Mucosa of descending colon (tissue), 3 donors: ENCODE measurements around the gene KIAA0586. TPM values are rescaled to one million over a fixed set of nuclear protein-coding genes. Genes with fewer than 3 reads are reported as not detected.
"Not testable (repeated sequence)": the region's sequence is repeated elsewhere in the genome, so short reads cannot be mapped to it uniquely, and the experiment has no call there.

Source experiments
- ATAC-seq: fragments of 200-7000 bp; cut with Tn5 transposase; one replicate; pipeline ENCODE4 v1.9.1; 2020; ENCODE audit warnings: mild to moderate bottlenecking, moderate library complexity
- DNase-seq, 3 donors: peaks; one replicate each; pipeline ENCODE4 v3.0.0-alpha.2; 2020
- H3K36me3 ChIP-seq: fragments of 200-600 bp; one replicate; pipeline ENCODE4 v1.8.0; 2021; ENCODE audit warnings: low read depth, mild to moderate bottlenecking
- H3K4me1 ChIP-seq: fragments of 200-600 bp; one replicate; pipeline ENCODE4 v1.8.0; 2021; ENCODE audit warnings: low read depth, mild to moderate bottlenecking
- H3K4me3 ChIP-seq: fragments of 200-600 bp; one replicate; pipeline ENCODE4 v1.8.0; 2021; ENCODE audit warnings: mild to moderate bottlenecking
- H3K9me3 ChIP-seq: fragments of 200-600 bp; one replicate; pipeline ENCODE4 v1.8.0; 2021; ENCODE audit warnings: mild to moderate bottlenecking
- intact Hi-C, 2 donors: fragments of 100-400 bp; cut with DNase I in 1 of 2; cut with micrococcal nuclease in 1 of 2; formaldehyde crosslinking; loops; one replicate each; pipeline versions ENCODE4 v1.11.0 to v1.11.1; 2022; cut with DNase I, micrococcal nuclease
- total RNA-seq, 3 donors: library from RNA; stranded (reverse); fragmentation: NEBNext Ultra II Directional in 2 of 3; extraction: Animal tissue kit (Norgen Biotek cat#: 25700) in 2 of 3; gene quantifications; one replicate each; pipeline versions ENCODE4 v1.2.1 to v1.2.4, GENCODE V29; 2021 to 2023
- TF ChIP-seq, protein P1 (sequence below): fragments of 200-600 bp; IDR thresholded peaks from one replicate; pipeline ENCODE4 v1.8.0; 2022; ENCODE audit warnings: antibody characterized with exemption, mild to moderate bottlenecking
- donor health status: DM: no; HTN: no; CAD: no; lungs with moderate emphysema.
- donor health status: DM: no; HTN: no; CAD: no.
- donor health status: DM: no; HTN: yes; CAD: no.

The KIAA0586 gene
- total RNA-seq, 3 donors from 2014 or later = 15.1 to 17.4 (median 17.4) TPM

GRCh38 chr14:58572863-58573262 lies 145.3 kb downstream of the KIAA0586 start:
- ATAC-seq (no peak), DNase-seq (no peak)
- intact Hi-C loops = no loop called here
- Histone ChIP-seq H3K4me3 (no peak overlapping the region), H3K36me3 (no peaks in the 10 kb centered on the region), H3K9me3 (no peaks in the 10 kb centered on the region), H3K4me1 (no peaks in the 10 kb centered on the region)
- TF ChIP-seq, protein P1, sequence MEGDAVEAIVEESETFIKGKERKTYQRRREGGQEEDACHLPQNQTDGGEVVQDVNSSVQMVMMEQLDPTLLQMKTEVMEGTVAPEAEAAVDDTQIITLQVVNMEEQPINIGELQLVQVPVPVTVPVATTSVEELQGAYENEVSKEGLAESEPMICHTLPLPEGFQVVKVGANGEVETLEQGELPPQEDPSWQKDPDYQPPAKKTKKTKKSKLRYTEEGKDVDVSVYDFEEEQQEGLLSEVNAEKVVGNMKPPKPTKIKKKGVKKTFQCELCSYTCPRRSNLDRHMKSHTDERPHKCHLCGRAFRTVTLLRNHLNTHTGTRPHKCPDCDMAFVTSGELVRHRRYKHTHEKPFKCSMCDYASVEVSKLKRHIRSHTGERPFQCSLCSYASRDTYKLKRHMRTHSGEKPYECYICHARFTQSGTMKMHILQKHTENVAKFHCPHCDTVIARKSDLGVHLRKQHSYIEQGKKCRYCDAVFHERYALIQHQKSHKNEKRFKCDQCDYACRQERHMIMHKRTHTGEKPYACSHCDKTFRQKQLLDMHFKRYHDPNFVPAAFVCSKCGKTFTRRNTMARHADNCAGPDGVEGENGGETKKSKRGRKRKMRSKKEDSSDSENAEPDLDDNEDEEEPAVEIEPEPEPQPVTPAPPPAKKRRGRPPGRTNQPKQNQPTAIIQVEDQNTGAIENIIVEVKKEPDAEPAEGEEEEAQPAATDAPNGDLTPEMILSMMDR = no peak

GRCh38 chr14:58574623-58575022 lies 147.1 kb downstream of the KIAA0586 start:
- intact Hi-C loops = no loop called here
- no peak for DNase-seq

DNA sequence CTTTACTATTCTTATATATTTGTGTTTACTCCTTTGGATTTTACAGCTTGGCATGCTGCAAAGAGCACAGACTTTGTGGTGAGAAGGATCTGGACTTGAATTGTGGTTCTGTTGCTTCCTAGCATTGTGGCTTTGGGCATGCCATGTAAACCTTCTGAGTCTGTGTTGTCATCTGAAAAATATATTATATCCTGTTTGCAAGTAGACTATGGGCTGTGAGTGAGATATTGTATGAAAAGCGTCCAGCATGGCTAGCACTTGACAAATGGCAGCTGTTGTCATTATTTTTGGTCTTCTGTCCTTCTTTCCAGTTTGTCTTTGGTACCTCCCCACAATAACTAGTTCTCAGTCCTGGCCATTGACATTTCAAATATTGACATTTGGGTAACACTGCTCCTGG lies 148.4 kb downstream of the KIAA0586 start:
- intact Hi-C loops = no loop called here
- Histone ChIP-seq H3K4me3 (no peak overlapping the region), H3K36me3 (no peaks in the 10 kb centered on the region), H3K9me3 (no peaks in the 10 kb centered on the region), H3K4me1 (no peaks in the 10 kb centered on the region)
- DNase-seq = no peak
- no peak for ATAC-seq
- TF ChIP-seq, protein P1 = no peak

More at GRCh38 chr14:58574623-58575022, 147.1 kb downstream of the KIAA0586 start:
- TF ChIP-seq, protein P1 = no peak
- ATAC-seq = no peak
- H3K4me1 ChIP-seq = no peaks in the 10 kb centered on the region
- no peaks in the 10 kb centered on the region for H3K36me3 ChIP-seq
- H3K4me3 ChIP-seq = no peak overlapping the region
- no peaks in the 10 kb centered on the region for H3K9me3 ChIP-seq

DNA sequence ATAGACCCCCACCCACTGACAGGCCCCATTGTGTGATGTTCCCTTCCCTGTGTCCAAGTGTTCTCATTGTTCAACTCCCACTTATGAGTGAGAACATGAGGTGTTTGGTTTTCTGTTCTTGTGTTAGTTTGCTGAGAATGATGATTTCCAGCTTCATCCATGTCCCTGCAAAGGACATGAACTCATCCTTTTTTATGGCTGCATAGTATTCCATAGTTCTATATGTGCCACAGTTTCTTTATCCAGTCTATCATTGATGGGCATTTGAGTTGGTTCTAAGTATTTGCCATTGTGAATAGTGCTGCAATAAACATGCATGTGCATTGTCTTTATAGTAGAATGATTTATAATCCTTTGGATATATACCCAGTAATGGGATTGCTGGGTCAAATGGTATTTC lies 152.5 kb downstream of the KIAA0586 start:
- intact Hi-C loops, H3K4me3 ChIP-seq, H3K36me3 ChIP-seq, H3K4me1 ChIP-seq, ATAC-seq, DNase-seq, H3K9me3 ChIP-seq: not testable (repeated sequence)

- H3K4me1 ChIP-seq, ATAC-seq, H3K4me3 ChIP-seq, H3K9me3 ChIP-seq, H3K36me3 ChIP-seq, intact Hi-C loops, DNase-seq: not testable (repeated sequence)
Observed at GRCh38 chr14:58581389-58581788, 153.9 kb downstream of the KIAA0586 start.

DNA sequence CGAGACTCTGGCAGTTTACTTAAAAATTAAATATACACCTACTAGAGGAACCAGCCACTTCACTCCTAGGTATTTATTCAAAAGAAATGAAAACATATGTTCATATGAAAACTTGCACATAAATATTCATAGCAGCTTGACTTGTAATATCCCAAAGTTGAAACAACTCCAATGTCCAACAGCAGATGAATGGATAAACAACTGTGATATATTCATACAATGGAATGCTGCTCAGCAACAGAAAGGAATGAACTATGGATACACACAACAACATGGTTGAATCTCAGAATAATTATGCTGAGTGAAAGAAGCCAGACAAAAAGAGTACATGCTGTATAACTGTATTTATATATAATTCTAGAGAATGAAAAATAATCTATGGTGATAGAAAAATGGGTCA lies 156.9 kb downstream of the KIAA0586 start:
- H3K4me3 ChIP-seq = no peak overlapping the region
- no peaks in the 10 kb centered on the region for H3K4me1 ChIP-seq
- ATAC-seq (no peak), DNase-seq (no peak)
- H3K36me3 ChIP-seq = no peaks in the 10 kb centered on the region
- TF ChIP-seq, protein P1 = no peak
- H3K9me3 ChIP-seq = no peaks in the 10 kb centered on the region
- intact Hi-C loops = no loop called here

DNA sequence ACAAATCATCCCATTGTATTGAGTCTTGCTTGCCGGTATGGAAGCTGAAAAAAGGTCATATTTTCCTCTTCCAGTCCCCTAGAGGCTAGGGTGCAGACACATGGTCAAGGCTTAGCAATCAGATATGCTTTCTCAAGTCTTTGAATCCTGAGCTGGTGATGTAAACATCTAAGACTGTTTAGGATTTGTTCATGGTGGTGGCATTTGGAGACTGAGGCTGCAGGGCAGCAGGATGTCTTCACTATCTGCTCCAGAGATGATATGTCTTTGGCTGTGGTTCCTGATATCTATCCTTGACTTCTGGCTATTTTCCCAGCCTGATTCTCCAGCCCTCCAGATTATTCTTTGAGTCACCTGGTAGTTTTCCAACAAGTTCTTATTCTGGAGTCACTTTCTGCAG lies 159.8 kb downstream of the KIAA0586 start:
- intact Hi-C loops = no loop called here
- H3K4me1 ChIP-seq = no peaks in the 10 kb centered on the region
- DNase-seq = no peak
- no peak overlapping the region for H3K4me3 ChIP-seq
- TF ChIP-seq, protein P1 = no peak
- H3K9me3 ChIP-seq = no peaks in the 10 kb centered on the region
- H3K36me3 ChIP-seq = no peaks in the 10 kb centered on the region
- ATAC-seq = no peak

DNA sequence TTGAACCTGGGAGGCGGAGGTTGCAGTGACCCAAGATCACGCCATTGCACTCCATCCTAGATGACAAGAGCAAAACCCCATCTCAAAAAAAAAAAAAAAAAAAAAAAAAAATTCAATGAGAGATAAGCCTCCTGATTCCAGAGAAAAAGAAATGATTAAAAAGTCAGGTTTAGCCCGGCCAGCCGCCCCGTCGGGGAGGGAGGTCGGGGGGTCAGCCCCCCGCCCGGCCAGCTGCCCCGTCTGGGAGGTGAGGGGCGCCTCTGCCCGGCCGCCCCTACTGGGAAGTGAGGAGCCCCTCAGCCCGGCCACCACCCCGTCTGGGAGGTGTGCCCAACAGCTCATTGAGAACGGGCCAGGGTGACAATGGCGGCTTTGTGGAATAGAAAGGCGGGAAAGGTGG lies 160.8 kb downstream of the KIAA0586 start:
- H3K9me3 ChIP-seq, H3K36me3 ChIP-seq, DNase-seq, ATAC-seq, intact Hi-C loops, H3K4me1 ChIP-seq, H3K4me3 ChIP-seq: not testable (repeated sequence)
